Hepatocyte (in vitro differentiated cells): Measurements from ENCODE around the gene KIF13A. TPM values are rescaled to one million over a fixed set of nuclear protein-coding genes. Genes with fewer than 3 reads are reported as not detected.
"Not testable (repeated sequence)": the region's sequence is repeated elsewhere in the genome, so short reads cannot be mapped to it uniquely, and the experiment has no call there.

ENCODE experiments used
- DNase-seq: peaks from one replicate; pipeline ENCODE4 v3.0.0-alpha.2; 2016; ENCODE audit warnings: low spot score
- H2AFZ ChIP-seq: fragments of 200-600 bp; sonication (generic); 2 replicates; pipeline ENCODE4 v1.6.0; 2016; ENCODE audit warnings: antibody characterized with exemption, mild to moderate bottlenecking
- H3K27ac ChIP-seq: fragments of 200-600 bp; sonication (generic); 2 replicates; pipeline ENCODE4 v1.5.1; 2016; ENCODE audit warnings: mild to moderate bottlenecking
- H3K27me3 ChIP-seq: fragments of 200-600 bp; sonication (generic); 2 replicates; pipeline ENCODE4 v1.6.1; 2016
- H3K36me3 ChIP-seq: fragments of 200-600 bp; sonication (generic); replicated peaks from 2 replicates; pipeline ENCODE4 v1.5.1; 2016; ENCODE audit warnings: low read depth; ENCODE audit not compliant: insufficient read depth
- H3K4me1 ChIP-seq: fragments of 200-600 bp; sonication (generic); 2 replicates; pipeline ENCODE4 v1.5.1; 2016; ENCODE audit warnings: mild to moderate bottlenecking, moderate library complexity; ENCODE audit not compliant: insufficient read depth
- H3K4me2 ChIP-seq: fragments of 200-600 bp; sonication (generic); 2 replicates; pipeline ENCODE4 v1.6.0; 2016
- H3K4me3 ChIP-seq: fragments of 200-600 bp; sonication (generic); 2 replicates; pipeline ENCODE4 v1.5.1; 2016; ENCODE audit warnings: mild to moderate bottlenecking
- H3K79me2 ChIP-seq: fragments of 200-600 bp; sonication (generic); 2 replicates; pipeline ENCODE4 v1.6.0; 2017; ENCODE audit warnings: mild to moderate bottlenecking
- H3K9me2 ChIP-seq: fragments of 200-600 bp; sonication (generic); replicated peaks from 2 replicates; pipeline ENCODE4 v1.6.0; 2017; ENCODE audit warnings: mild to moderate bottlenecking; ENCODE audit not compliant: insufficient read depth
- H3K9me3 ChIP-seq: fragments of 200-600 bp; sonication (generic); 2 replicates; pipeline ENCODE4 v1.5.1; 2016; ENCODE audit warnings: low read depth, mild to moderate bottlenecking
- H4K20me1 ChIP-seq: fragments of 200-600 bp; sonication (generic); 2 replicates; pipeline ENCODE4 v1.6.0; 2016; ENCODE audit warnings: mild to moderate bottlenecking; ENCODE audit not compliant: insufficient read depth, poor library complexity, severe bottlenecking
- EZH2 ChIP-seq: fragments of 200-600 bp; sonication (generic); IDR thresholded peaks from 2 replicates; pipeline ENCODE4 v1.6.1; 2016; ENCODE audit warnings: antibody characterized with exemption, mild to moderate bottlenecking, borderline replicate concordance
- EZH2phosphoT487 ChIP-seq: fragments of 200-600 bp; sonication (generic); IDR thresholded peaks from one replicate; pipeline ENCODE4 v1.6.1; 2018; ENCODE audit warnings: antibody characterized with exemption, mild to moderate bottlenecking, low read depth, moderate library complexity; ENCODE audit not compliant: unreplicated experiment, severe bottlenecking
- WGBS: methylation state at CpG from one replicate; pipeline ENCODE4 v1.1.6; 2016; ENCODE audit warnings: low lambda C conversion rate; ENCODE audit errors: missing lambda C conversion rate; 5-methylcytosine and 5-hydroxymethylcytosine counted together
- polyA plus RNA-seq: library from polyadenylated mRNA; unstranded; fragments of >200 nt; fragmentation: Nextera tagmentation; extraction: Ambion mirVana; gene quantifications from 2 replicates; pipeline ENCODE4 v1.2.1, GENCODE V29; 2016
- total RNA-seq: library from RNA; depleted of rRNA; stranded (reverse); fragments of >200 nt; gene quantifications from 2 replicates; pipeline ENCODE4 v1.2.3, GENCODE V29; 2014
- TF ChIP-seq, protein P1 (sequence below): fragments of 200-600 bp; sonication (generic); IDR thresholded peaks from 2 replicates; pipeline ENCODE4 v1.5.1; 2016; ENCODE audit warnings: antibody characterized with exemption, mild to moderate bottlenecking; ENCODE audit not compliant: poor library complexity

The KIF13A gene
- total and polyA plus RNA-seq, 2 experiments from 2014 or later = 13.0 to 27.9 TPM

DNA sequence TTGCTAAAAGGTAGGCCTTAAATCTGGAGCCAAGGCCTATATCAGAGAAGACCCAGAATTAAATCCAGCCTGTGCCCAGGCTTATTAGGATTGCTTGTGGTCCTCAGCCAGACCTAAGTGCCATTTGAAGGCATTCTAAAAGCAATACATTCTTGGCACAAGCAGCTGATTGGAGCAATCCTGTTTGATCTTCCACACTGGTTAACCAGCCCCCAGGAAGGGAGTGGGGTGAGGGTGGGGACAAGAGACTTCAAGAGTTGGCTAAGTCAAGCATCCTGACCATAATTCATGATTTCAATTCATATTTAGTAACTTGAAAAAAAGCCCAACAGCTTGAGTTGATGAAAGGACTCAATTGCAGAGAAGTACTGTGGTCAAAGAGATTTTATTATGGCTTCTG is 128.9 kb downstream of the KIF13A start:
- Histone ChIP-seq H2AFZ (no peak overlapping the region), H3K4me3 (no peak overlapping the region), H3K36me3 (no peaks in the 10 kb centered on the region), H4K20me1 (no peaks in the 10 kb centered on the region), H3K9me2 (no peaks in the 10 kb centered on the region), H3K4me2 (no peak overlapping the region), H3K9me3 (no peaks in the 10 kb centered on the region), H3K79me2 (peaks cover 5% of the 10 kb centered on the region), H3K4me1 (peaks cover 4% of the 10 kb centered on the region), H3K27ac (no peak overlapping the region), H3K27me3 (no peaks in the 10 kb centered on the region)
- no peak for DNase-seq
- TF ChIP-seq EZH2 (no peak), EZH2phosphoT487 (no peak)
- TF ChIP-seq, protein P1, sequence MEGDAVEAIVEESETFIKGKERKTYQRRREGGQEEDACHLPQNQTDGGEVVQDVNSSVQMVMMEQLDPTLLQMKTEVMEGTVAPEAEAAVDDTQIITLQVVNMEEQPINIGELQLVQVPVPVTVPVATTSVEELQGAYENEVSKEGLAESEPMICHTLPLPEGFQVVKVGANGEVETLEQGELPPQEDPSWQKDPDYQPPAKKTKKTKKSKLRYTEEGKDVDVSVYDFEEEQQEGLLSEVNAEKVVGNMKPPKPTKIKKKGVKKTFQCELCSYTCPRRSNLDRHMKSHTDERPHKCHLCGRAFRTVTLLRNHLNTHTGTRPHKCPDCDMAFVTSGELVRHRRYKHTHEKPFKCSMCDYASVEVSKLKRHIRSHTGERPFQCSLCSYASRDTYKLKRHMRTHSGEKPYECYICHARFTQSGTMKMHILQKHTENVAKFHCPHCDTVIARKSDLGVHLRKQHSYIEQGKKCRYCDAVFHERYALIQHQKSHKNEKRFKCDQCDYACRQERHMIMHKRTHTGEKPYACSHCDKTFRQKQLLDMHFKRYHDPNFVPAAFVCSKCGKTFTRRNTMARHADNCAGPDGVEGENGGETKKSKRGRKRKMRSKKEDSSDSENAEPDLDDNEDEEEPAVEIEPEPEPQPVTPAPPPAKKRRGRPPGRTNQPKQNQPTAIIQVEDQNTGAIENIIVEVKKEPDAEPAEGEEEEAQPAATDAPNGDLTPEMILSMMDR = no peak

DNA sequence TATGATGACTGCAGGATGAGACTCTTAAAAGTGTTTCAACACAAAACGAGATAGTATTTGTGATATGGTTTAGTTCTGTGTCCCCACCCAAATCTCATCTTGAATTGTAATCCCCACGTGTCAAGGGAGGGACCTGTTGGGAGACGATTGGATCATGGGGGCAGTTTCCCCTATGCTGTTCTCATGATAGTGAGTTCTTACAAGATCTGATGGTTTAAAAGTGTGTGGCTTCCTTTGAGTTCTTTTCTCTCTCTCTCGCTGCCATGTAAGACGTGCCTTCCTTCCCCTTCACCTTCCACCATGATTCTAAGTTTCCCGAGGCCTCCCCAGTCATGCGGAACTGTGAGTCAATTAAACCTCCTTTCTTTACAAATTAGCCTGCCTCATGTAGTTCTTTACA is 130.2 kb downstream of the KIF13A start:
- H2AFZ ChIP-seq, H4K20me1 ChIP-seq, H3K36me3 ChIP-seq, H3K4me3 ChIP-seq, H3K27ac ChIP-seq, H3K4me1 ChIP-seq, DNase-seq, H3K27me3 ChIP-seq, H3K79me2 ChIP-seq, H3K4me2 ChIP-seq, H3K9me3 ChIP-seq, H3K9me2 ChIP-seq: not testable (repeated sequence)
- 96% methylated on average over 7 of the region's 7 CpGs for WGBS

DNA sequence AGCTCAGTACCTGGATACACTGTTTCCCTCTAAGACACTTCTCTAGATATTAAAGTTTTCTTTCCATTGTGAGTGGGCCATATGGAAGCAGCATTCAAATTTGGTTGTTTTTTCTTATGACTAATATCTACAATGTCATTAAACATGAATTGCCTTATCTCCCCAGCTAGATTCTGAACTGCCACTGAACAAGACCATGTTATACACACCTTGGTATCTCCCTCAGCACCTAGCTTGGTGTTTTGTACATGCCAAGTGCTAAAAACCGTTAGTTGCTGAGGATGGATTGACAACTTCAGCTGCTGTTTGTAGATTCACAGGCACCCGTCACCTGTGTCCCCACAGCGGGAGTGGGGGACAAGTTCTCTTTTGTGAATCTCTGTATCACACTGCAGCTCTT is 131.1 kb downstream of the KIF13A start:
- DNase-seq = no peak
- Histone ChIP-seq H4K20me1 (no peaks in the 10 kb centered on the region), H3K4me3 (no peak overlapping the region), H3K27ac (no peak overlapping the region), H2AFZ (no peak overlapping the region), H3K4me2 (no peak overlapping the region), H3K27me3 (no peaks in the 10 kb centered on the region), H3K9me3 (no peaks in the 10 kb centered on the region), H3K4me1 (peaks cover 13% of the 10 kb centered on the region), H3K36me3 (no peaks in the 10 kb centered on the region), H3K79me2 (peaks cover 5% of the 10 kb centered on the region), H3K9me2 (no peaks in the 10 kb centered on the region)
- TF ChIP-seq, protein P1 = no peak
- TF ChIP-seq EZH2phosphoT487 = no peak
- TF ChIP-seq EZH2 = no peak
- WGBS = 96% methylated on average over 3 of the region's 3 CpGs

DNA sequence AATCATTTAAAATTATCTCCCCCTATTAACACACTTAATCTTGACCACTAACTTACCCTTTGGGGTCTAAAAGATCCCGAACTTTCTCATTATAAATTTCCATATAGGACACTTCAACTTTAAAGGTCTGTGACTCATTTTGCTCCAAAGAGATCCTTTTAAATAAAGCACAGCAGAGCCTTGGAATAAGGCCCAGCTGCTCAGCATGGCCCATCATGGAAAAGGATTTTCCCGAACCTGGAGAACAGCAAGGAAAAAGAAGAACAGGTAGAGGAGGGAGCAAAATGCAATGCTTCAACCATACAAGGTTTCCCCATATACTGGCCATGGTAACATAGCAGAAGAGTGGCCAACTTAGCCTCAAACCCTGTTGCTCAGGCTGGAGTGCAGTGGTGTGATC is 132.1 kb downstream of the KIF13A start:
- H2AFZ ChIP-seq = no peak overlapping the region
- no peaks in the 10 kb centered on the region for H3K9me2 ChIP-seq
- no peaks in the 10 kb centered on the region for H3K36me3 ChIP-seq
- peaks cover 5% of the 10 kb centered on the region for H3K79me2 ChIP-seq
- H4K20me1 ChIP-seq = no peaks in the 10 kb centered on the region
- TF ChIP-seq EZH2phosphoT487 (no peak), EZH2 (no peak)
- TF ChIP-seq, protein P1 = no peak
- H3K9me3 ChIP-seq = no peaks in the 10 kb centered on the region
- H3K27me3 ChIP-seq = no peaks in the 10 kb centered on the region
- no peak overlapping the region for H3K4me2 ChIP-seq
- peaks cover 18% of the 10 kb centered on the region for H3K4me1 ChIP-seq
- WGBS = 95% methylated on average over 2 of the region's 2 CpGs
- H3K4me3 ChIP-seq = no peak overlapping the region
- H3K27ac ChIP-seq = no peak overlapping the region
- DNase-seq = no peak
